T-helper 17 cell (primary cell): Measurements from ENCODE around the gene KIF21A. TPM values are rescaled to one million over a fixed set of nuclear protein-coding genes. Genes with fewer than 3 reads are reported as not detected.

Experiments
- ATAC-seq: fragments of 150-1000 bp; cut with Tn5 transposase; 2 replicates; pipeline ENCODE4 v1.10.0; 2021; ENCODE audit warnings: mild to moderate bottlenecking, moderate library complexity
- DNase-seq, 3 donors: peaks; one replicate each; pipeline versions ENCODE4 v3.0.0 to v3.0.0-alpha.2; 2020 to 2021
- H3K9me3 ChIP-seq: one replicate; pipeline ENCODE4 v1.7.0; 2013; ENCODE audit warnings: low read length, mild to moderate bottlenecking; ENCODE audit not compliant: control insufficient read depth, poor library complexity, severe bottlenecking
- H3K27ac Mint-ChIP-seq: one replicate; pipeline ENCODE4 v1.8.0; 2022; ENCODE audit warnings: mild to moderate bottlenecking, moderate library complexity, mixed read lengths
- H3K27me3 Mint-ChIP-seq: one replicate; pipeline ENCODE4 v1.8.0; 2022; ENCODE audit warnings: mixed read lengths
- H3K36me3 Mint-ChIP-seq: one replicate; pipeline ENCODE4 v1.8.0; 2022; ENCODE audit warnings: low read depth, mixed read lengths
- H3K4me1 Mint-ChIP-seq: one replicate; pipeline ENCODE4 v1.8.0; 2022; ENCODE audit warnings: mild to moderate bottlenecking, mixed read lengths
- H3K4me3 Mint-ChIP-seq: one replicate; pipeline ENCODE4 v1.8.0; 2022; ENCODE audit warnings: mild to moderate bottlenecking, moderate library complexity, mixed read lengths
- total RNA-seq, 4 donors: library from RNA in 2 of 4; stranded (reverse) in 2 of 4; gene quantifications; one replicate each; pipeline ENCODE4 v1.2.3 and lab custom pipeline; 2022 to 2026

Gene KIF21A
- total RNA-seq, 2 donors from 2014 or later = 12.6 to 14.2 TPM

GRCh38 chr12:39343665-39344064, 99.3 kb downstream of the KIF21A start:
- no peaks in the 10 kb centered on the region for H3K9me3 ChIP-seq
- Mint-ChIP-seq H3K27me3 (no peaks in the 10 kb centered on the region), H3K27ac (no peak overlapping the region), H3K36me3 (peaks cover 3% of the 10 kb centered on the region), H3K4me3 (no peak overlapping the region), H3K4me1 (peaks cover 4% of the 10 kb centered on the region)
- ATAC-seq (no peak), DNase-seq (no peak)

- H3K27me3 Mint-ChIP-seq = no peaks in the 10 kb centered on the region
- DNase-seq (no peak), ATAC-seq (no peak)
- no peak overlapping the region for H3K27ac Mint-ChIP-seq
- H3K4me1 Mint-ChIP-seq = peaks cover 4% of the 10 kb centered on the region
- no peaks in the 10 kb centered on the region for H3K9me3 ChIP-seq
- peaks cover 3% of the 10 kb centered on the region for H3K36me3 Mint-ChIP-seq
- no peak overlapping the region for H3K4me3 Mint-ChIP-seq
Measured at GRCh38 chr12:39341761-39342160, 101.2 kb downstream of the KIF21A start.

GRCh38 chr12:39341179-39341578, 101.7 kb downstream of the KIF21A start:
- no peak for DNase-seq
- ATAC-seq = no peak
- Mint-ChIP-seq H3K27me3 (no peaks in the 10 kb centered on the region), H3K4me3 (no peak overlapping the region), H3K4me1 (peaks cover 4% of the 10 kb centered on the region), H3K27ac (no peak overlapping the region), H3K36me3 (peaks cover 3% of the 10 kb centered on the region)
- no peaks in the 10 kb centered on the region for H3K9me3 ChIP-seq

- Mint-ChIP-seq H3K27ac (peak overlapping the region; percentile 83), H3K4me1 (peaks cover 7% of the 10 kb centered on the region), H3K36me3 (peaks cover 3% of the 10 kb centered on the region), H3K4me3 (peak overlapping the region; percentile 78), H3K27me3 (no peaks in the 10 kb centered on the region)
- DNase-seq (no peak), ATAC-seq (no peak)
- no peaks in the 10 kb centered on the region for H3K9me3 ChIP-seq
Measured at GRCh38 chr12:39332661-39333175, 110.2 kb downstream of the KIF21A start.

GRCh38 chr12:39331539-39332261, 111.2 kb downstream of the KIF21A start:
- H3K27me3 Mint-ChIP-seq = no peaks in the 10 kb centered on the region
- H3K4me1 Mint-ChIP-seq = peaks cover 7% of the 10 kb centered on the region
- peak overlapping the region; percentile 78 for H3K4me3 Mint-ChIP-seq
- ATAC-seq = peak; percentile 50
- DNase-seq = no peak
- H3K36me3 Mint-ChIP-seq = peaks cover 3% of the 10 kb centered on the region
- H3K27ac Mint-ChIP-seq = peak overlapping the region; percentile 83
- H3K9me3 ChIP-seq = no peaks in the 10 kb centered on the region

GRCh38 chr12:39329876-39330275, 113.0 kb downstream of the KIF21A start:
- H3K4me3 Mint-ChIP-seq = no peak overlapping the region
- peaks cover 3% of the 10 kb centered on the region for H3K36me3 Mint-ChIP-seq
- H3K27ac Mint-ChIP-seq = no peak overlapping the region
- no peak for ATAC-seq
- H3K4me1 Mint-ChIP-seq = peaks cover 7% of the 10 kb centered on the region
- H3K9me3 ChIP-seq = no peaks in the 10 kb centered on the region
- H3K27me3 Mint-ChIP-seq = no peaks in the 10 kb centered on the region
- no peak for DNase-seq

GRCh38 chr12:39329018-39329417, 113.9 kb downstream of the KIF21A start:
- H3K9me3 ChIP-seq = no peaks in the 10 kb centered on the region
- Mint-ChIP-seq H3K36me3 (peaks cover 3% of the 10 kb centered on the region), H3K4me1 (peaks cover 7% of the 10 kb centered on the region), H3K27me3 (no peaks in the 10 kb centered on the region), H3K4me3 (no peak overlapping the region), H3K27ac (no peak overlapping the region)
- ATAC-seq = no peak
- DNase-seq = no peak

- Mint-ChIP-seq H3K4me3 (no peak overlapping the region), H3K36me3 (peaks cover 3% of the 10 kb centered on the region), H3K4me1 (peaks cover 7% of the 10 kb centered on the region), H3K27me3 (no peaks in the 10 kb centered on the region), H3K27ac (no peak overlapping the region)
- ATAC-seq (no peak), DNase-seq (no peak)
- H3K9me3 ChIP-seq = no peaks in the 10 kb centered on the region
Measured at GRCh38 chr12:39327965-39328364, 115.0 kb downstream of the KIF21A start.

- no peak overlapping the region for H3K4me3 Mint-ChIP-seq
- no peaks in the 10 kb centered on the region for H3K9me3 ChIP-seq
- DNase-seq = no peak
- no peak for ATAC-seq
- H3K27ac Mint-ChIP-seq = no peak overlapping the region
- peaks cover 3% of the 10 kb centered on the region for H3K36me3 Mint-ChIP-seq
- no peaks in the 10 kb centered on the region for H3K27me3 Mint-ChIP-seq
- peaks cover 7% of the 10 kb centered on the region for H3K4me1 Mint-ChIP-seq
Measured at GRCh38 chr12:39327510-39327909, 115.4 kb downstream of the KIF21A start.

GRCh38 chr12:39319180-39319579, 123.7 kb downstream of the KIF21A start:
- Mint-ChIP-seq H3K36me3 (no peaks in the 10 kb centered on the region), H3K27me3 (no peaks in the 10 kb centered on the region), H3K4me3 (no peak overlapping the region), H3K27ac (no peak overlapping the region), H3K4me1 (no peaks in the 10 kb centered on the region)
- ATAC-seq = no peak
- H3K9me3 ChIP-seq = no peaks in the 10 kb centered on the region
- DNase-seq = no peak

- DNase-seq (no peak), ATAC-seq (no peak)
- H3K4me3 Mint-ChIP-seq = no peak overlapping the region
- no peaks in the 10 kb centered on the region for H3K27me3 Mint-ChIP-seq
- peaks cover 6% of the 10 kb centered on the region for H3K36me3 Mint-ChIP-seq
- no peaks in the 10 kb centered on the region for H3K9me3 ChIP-seq
- no peak overlapping the region for H3K27ac Mint-ChIP-seq
- H3K4me1 Mint-ChIP-seq = no peaks in the 10 kb centered on the region
Measured at GRCh38 chr12:39314547-39314946, 128.4 kb downstream of the KIF21A start.

GRCh38 chr12:39309516-39309915, 133.4 kb downstream of the KIF21A start:
- no peak for DNase-seq
- Mint-ChIP-seq H3K27ac (no peak overlapping the region), H3K27me3 (no peaks in the 10 kb centered on the region), H3K4me1 (no peaks in the 10 kb centered on the region), H3K4me3 (no peak overlapping the region), H3K36me3 (peaks cover 7% of the 10 kb centered on the region)
- ATAC-seq = no peak
- no peaks in the 10 kb centered on the region for H3K9me3 ChIP-seq

- Mint-ChIP-seq H3K4me1 (peaks cover 4% of the 10 kb centered on the region), H3K27ac (no peak overlapping the region), H3K27me3 (no peaks in the 10 kb centered on the region), H3K4me3 (no peak overlapping the region), H3K36me3 (peaks cover 17% of the 10 kb centered on the region)
- ATAC-seq (no peak), DNase-seq (no peak)
- no peaks in the 10 kb centered on the region for H3K9me3 ChIP-seq
Measured at GRCh38 chr12:39301422-39301821, 141.5 kb downstream of the KIF21A start.

GRCh38 chr12:39300799-39301198, 142.1 kb downstream of the KIF21A start:
- Mint-ChIP-seq H3K27ac (no peak overlapping the region), H3K4me1 (peaks cover 4% of the 10 kb centered on the region), H3K36me3 (peaks cover 17% of the 10 kb centered on the region), H3K27me3 (no peaks in the 10 kb centered on the region), H3K4me3 (no peak overlapping the region)
- no peak for ATAC-seq
- H3K9me3 ChIP-seq = no peaks in the 10 kb centered on the region
- DNase-seq = no peak
